ENCODE data around the gene SVEP1. TPM values are rescaled to one million over a fixed set of nuclear protein-coding genes. Genes with fewer than 3 reads are reported as not detected.

Gene SVEP1
- total RNA-seq, 1 donor from 2014 or later = 8.8 TPM

GRCh38 chr9:110427497-110428104 lies 151.9 kb downstream of the SVEP1 start:
- H3K27me3 ChIP-seq (ENCODE audit: low read depth) = no peaks in the 10 kb centered on the region
- intact Hi-C loops (cut with micrococcal nuclease) = no loop called here
- peak; percentile 48 for TF ChIP-seq CTCF (IDR thresholded peaks at IDR 0.05; ENCODE audit: borderline replicate concordance)
- no peak overlapping the region for H3K27ac ChIP-seq (replicated peaks)
- DNase-seq = peak; percentile 16
- H3K4me3 ChIP-seq = no peak overlapping the region
- no peaks in the 10 kb centered on the region for H3K9me3 ChIP-seq (replicated peaks)
- no peaks in the 10 kb centered on the region for H3K36me3 ChIP-seq
- no peaks in the 10 kb centered on the region for H3K4me1 ChIP-seq

- no peak for DNase-seq
- TF ChIP-seq CTCF (IDR thresholded peaks at IDR 0.05; ENCODE audit: borderline replicate concordance) = peak; percentile 33
- Histone ChIP-seq H3K27ac (replicated peaks) (no peak overlapping the region), H3K36me3 (no peaks in the 10 kb centered on the region), H3K4me1 (no peaks in the 10 kb centered on the region), H3K9me3 (replicated peaks) (no peaks in the 10 kb centered on the region), H3K27me3 (ENCODE audit: low read depth) (no peaks in the 10 kb centered on the region), H3K4me3 (no peak overlapping the region)
- intact Hi-C loops (cut with micrococcal nuclease) = no loop called here
Observed at GRCh38 chr9:110426052-110426709, 153.4 kb downstream of the SVEP1 start.

- no peak for TF ChIP-seq CTCF (IDR thresholded peaks at IDR 0.05; ENCODE audit: borderline replicate concordance)
- no peak for DNase-seq
- no peak overlapping the region for H3K4me3 ChIP-seq
- intact Hi-C loops (cut with micrococcal nuclease) = no loop called here
- H3K36me3 ChIP-seq = peaks cover 5% of the 10 kb centered on the region
- no peaks in the 10 kb centered on the region for H3K27me3 ChIP-seq (ENCODE audit: low read depth)
- H3K27ac ChIP-seq (replicated peaks) = no peak overlapping the region
- peaks cover 14% of the 10 kb centered on the region for H3K9me3 ChIP-seq (replicated peaks)
- H3K4me1 ChIP-seq = no peaks in the 10 kb centered on the region
Observed at GRCh38 chr9:110414471-110414870, 165.1 kb downstream of the SVEP1 start.

- Histone ChIP-seq H3K36me3 (peaks cover 5% of the 10 kb centered on the region), H3K9me3 (replicated peaks) (peaks cover 3% of the 10 kb centered on the region), H3K4me3 (no peak overlapping the region), H3K27me3 (ENCODE audit: low read depth) (no peaks in the 10 kb centered on the region), H3K4me1 (no peaks in the 10 kb centered on the region), H3K27ac (replicated peaks) (no peak overlapping the region)
- TF ChIP-seq CTCF (IDR thresholded peaks at IDR 0.05; ENCODE audit: borderline replicate concordance) = no peak
- intact Hi-C loops (cut with micrococcal nuclease) = no loop called here
- no peak for DNase-seq
Observed at GRCh38 chr9:110410961-110411360, 168.6 kb downstream of the SVEP1 start.

- H3K27me3 ChIP-seq (ENCODE audit: low read depth) = no peaks in the 10 kb centered on the region
- H3K9me3 ChIP-seq (replicated peaks) = no peaks in the 10 kb centered on the region
- H3K36me3 ChIP-seq = peaks cover 5% of the 10 kb centered on the region
- H3K4me1 ChIP-seq = no peaks in the 10 kb centered on the region
- no peak overlapping the region for H3K4me3 ChIP-seq
- intact Hi-C loops (cut with micrococcal nuclease) = no loop called here
- no peak for TF ChIP-seq CTCF (IDR thresholded peaks at IDR 0.05; ENCODE audit: borderline replicate concordance)
- DNase-seq = no peak
- no peak overlapping the region for H3K27ac ChIP-seq (replicated peaks)
Observed at GRCh38 chr9:110408598-110408997, 170.9 kb downstream of the SVEP1 start.

Measured in left ventricle myocardium inferior (tissue), 1 donor.